BE2C (cell line): Measurements from ENCODE around the gene XRRA1.

Experiments used
- DNase-seq: peaks from one replicate; pipeline ENCODE4 v3.0.0-alpha.2; 2020
- H3K27me3 ChIP-seq: fragments of 250-450 bp; sonication (Bioruptor Pico); 2 replicates; pipeline ENCODE4 v1.5.1; 2020; ENCODE audit warnings: mild to moderate bottlenecking
- H3K36me3 ChIP-seq: fragments of 250-450 bp; sonication (Bioruptor Pico); 2 replicates; pipeline ENCODE4 v1.5.1; 2020; ENCODE audit warnings: mild to moderate bottlenecking
- H3K4me1 ChIP-seq: fragments of 250-450 bp; sonication (Bioruptor Pico); 2 replicates; pipeline ENCODE4 v1.5.1; 2020
- H3K4me3 ChIP-seq: 2 replicates; pipeline ENCODE4 v1.5.1; 2011; ENCODE audit warnings: low read depth, low read length
- H3K9me3 ChIP-seq: fragments of 250-450 bp; sonication (Bioruptor Pico); 2 replicates; pipeline ENCODE4 v1.5.1; 2020
- TF ChIP-seq, protein P1 (sequence below): IDR thresholded peaks from 2 replicates; pipeline ENCODE4 v1.5.1; 2012; ENCODE audit warnings: mild to moderate bottlenecking, low read depth, low read length

The XRRA1 gene

DNA sequence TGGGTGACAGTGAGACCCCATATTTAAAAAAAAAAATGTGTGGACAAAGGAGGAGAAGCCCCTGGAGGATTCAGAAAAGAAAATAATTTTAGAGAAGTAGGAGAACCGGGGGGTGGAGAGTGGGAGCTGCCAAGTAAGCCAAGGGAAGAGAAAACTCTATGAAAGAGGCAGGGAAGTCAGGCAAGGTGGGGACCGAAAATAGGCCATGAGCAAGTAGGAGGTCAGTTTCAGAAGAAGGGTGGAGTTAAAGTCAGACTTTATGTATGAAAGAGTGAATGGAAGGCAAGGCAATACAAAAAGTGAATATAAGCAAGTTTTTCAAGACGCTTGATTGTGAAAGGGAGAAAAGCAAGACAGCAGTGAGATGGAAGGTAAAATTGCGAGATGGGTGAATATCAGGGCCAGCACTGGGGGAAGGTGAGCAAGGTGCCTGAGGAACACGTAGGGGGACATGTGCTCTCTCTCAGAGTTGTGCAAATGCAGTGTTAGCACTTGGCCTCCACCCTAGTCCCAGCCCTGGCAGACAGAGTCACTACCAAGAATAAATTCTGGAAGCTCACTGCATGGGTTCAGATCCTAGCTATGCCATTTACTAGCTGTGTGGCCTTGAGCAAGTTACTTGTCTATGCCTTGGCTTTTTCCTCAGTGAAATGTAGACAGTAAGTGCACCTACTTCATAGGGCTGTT, 6.7 kb downstream of the XRRA1 start:
- peaks cover 8% of the 10 kb centered on the region for H3K4me1 ChIP-seq
- H3K36me3 ChIP-seq: no peaks in the 10 kb centered on the region
- H3K27me3 ChIP-seq: no peaks in the 10 kb centered on the region
- H3K9me3 ChIP-seq: no peaks in the 10 kb centered on the region
- no peak overlapping the region for H3K4me3 ChIP-seq
- no peak for DNase-seq
- TF ChIP-seq, protein P1, sequence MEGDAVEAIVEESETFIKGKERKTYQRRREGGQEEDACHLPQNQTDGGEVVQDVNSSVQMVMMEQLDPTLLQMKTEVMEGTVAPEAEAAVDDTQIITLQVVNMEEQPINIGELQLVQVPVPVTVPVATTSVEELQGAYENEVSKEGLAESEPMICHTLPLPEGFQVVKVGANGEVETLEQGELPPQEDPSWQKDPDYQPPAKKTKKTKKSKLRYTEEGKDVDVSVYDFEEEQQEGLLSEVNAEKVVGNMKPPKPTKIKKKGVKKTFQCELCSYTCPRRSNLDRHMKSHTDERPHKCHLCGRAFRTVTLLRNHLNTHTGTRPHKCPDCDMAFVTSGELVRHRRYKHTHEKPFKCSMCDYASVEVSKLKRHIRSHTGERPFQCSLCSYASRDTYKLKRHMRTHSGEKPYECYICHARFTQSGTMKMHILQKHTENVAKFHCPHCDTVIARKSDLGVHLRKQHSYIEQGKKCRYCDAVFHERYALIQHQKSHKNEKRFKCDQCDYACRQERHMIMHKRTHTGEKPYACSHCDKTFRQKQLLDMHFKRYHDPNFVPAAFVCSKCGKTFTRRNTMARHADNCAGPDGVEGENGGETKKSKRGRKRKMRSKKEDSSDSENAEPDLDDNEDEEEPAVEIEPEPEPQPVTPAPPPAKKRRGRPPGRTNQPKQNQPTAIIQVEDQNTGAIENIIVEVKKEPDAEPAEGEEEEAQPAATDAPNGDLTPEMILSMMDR: no peak

DNA sequence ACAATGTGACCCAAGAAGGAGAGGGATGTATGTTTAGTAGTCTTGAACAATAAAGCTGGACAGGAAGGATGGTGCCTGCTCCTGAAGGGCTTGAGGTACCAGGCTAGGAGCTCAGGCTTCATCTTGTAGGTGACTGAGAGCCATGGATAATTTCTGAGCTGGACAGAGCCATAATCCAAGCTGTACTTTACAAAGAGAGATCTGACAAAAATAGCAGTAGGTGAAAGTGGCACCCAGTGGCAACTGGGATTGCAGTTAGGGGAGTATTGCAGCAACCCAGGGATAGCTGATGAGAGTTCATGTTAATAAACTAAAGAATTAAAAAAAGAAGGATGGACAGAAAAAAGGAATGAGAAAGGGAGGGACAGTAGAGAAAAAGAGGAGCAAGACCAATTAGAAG, 7.4 kb downstream of the XRRA1 start:
- no peak for DNase-seq
- Histone ChIP-seq H3K27me3 (no peaks in the 10 kb centered on the region), H3K9me3 (no peaks in the 10 kb centered on the region), H3K36me3 (peaks cover 1% of the 10 kb centered on the region; the same call in 1 of the 2 replicates), H3K4me1 (peaks cover 15% of the 10 kb centered on the region), H3K4me3 (no peak overlapping the region)
- TF ChIP-seq, protein P1: no peak

- Histone ChIP-seq H3K4me1 (peaks cover 36% of the 10 kb centered on the region), H3K36me3 (peaks cover 8% of the 10 kb centered on the region), H3K27me3 (no peaks in the 10 kb centered on the region), H3K4me3 (no peak overlapping the region), H3K9me3 (no peaks in the 10 kb centered on the region)
- TF ChIP-seq, protein P1: no peak
- DNase-seq: peak; percentile 42
These were observed 11.0 kb downstream of the XRRA1 start for GRCh38 chr11:74937696-74938475.

- Histone ChIP-seq H3K4me1 (peaks cover 36% of the 10 kb centered on the region), H3K4me3 (no peak overlapping the region), H3K27me3 (no peaks in the 10 kb centered on the region), H3K36me3 (peaks cover 8% of the 10 kb centered on the region), H3K9me3 (no peaks in the 10 kb centered on the region)
- TF ChIP-seq, protein P1: no peak
- no peak for DNase-seq
These were observed 11.9 kb downstream of the XRRA1 start for GRCh38 chr11:74936976-74937375.

GRCh38 chr11:74936087-74936486, 12.8 kb downstream of the XRRA1 start:
- H3K4me1 ChIP-seq: peaks cover 36% of the 10 kb centered on the region
- no peaks in the 10 kb centered on the region for H3K9me3 ChIP-seq
- DNase-seq: peak; percentile 89
- TF ChIP-seq, protein P1: no peak
- peak overlapping the region; percentile 1; the same call in 1 of the 2 replicates for H3K4me3 ChIP-seq
- peaks cover 8% of the 10 kb centered on the region for H3K36me3 ChIP-seq
- H3K27me3 ChIP-seq: no peaks in the 10 kb centered on the region

GRCh38 chr11:74935285-74935684, 13.6 kb downstream of the XRRA1 start:
- Histone ChIP-seq H3K27me3 (no peaks in the 10 kb centered on the region), H3K4me1 (peaks cover 36% of the 10 kb centered on the region), H3K36me3 (peaks cover 8% of the 10 kb centered on the region), H3K4me3 (no peak overlapping the region), H3K9me3 (no peaks in the 10 kb centered on the region)
- TF ChIP-seq, protein P1: no peak
- peak; percentile 23 for DNase-seq
